WTC11 (cell line): Measurements from ENCODE around the gene MYH9.

Source experiments
- ATF3 ChIP-seq: sonication (generic); formaldehyde crosslinking; conservative IDR thresholded peaks from 2 replicates; pipeline ENCODE4 v1.8.1; 2022; ENCODE audit warnings: mild to moderate bottlenecking, missing genetic modification reagents
- CTCF ChIP-seq: fragments of 200-600 bp; IDR thresholded peaks from 2 replicates; pipeline ENCODE4 v1.8.0; 2022; ENCODE audit warnings: antibody characterized with exemption
- JUN ChIP-seq: sonication (generic); formaldehyde crosslinking; IDR thresholded peaks from 2 replicates; pipeline ENCODE4 v1.8.0; 2023; ENCODE audit warnings: mild to moderate bottlenecking, missing genetic modification reagents
- MAX ChIP-seq: sonication (generic); formaldehyde crosslinking; IDR thresholded peaks from 2 replicates; pipeline ENCODE4 v1.8.0; 2022; ENCODE audit warnings: mild to moderate bottlenecking, missing genetic modification reagents
- NR2C2 ChIP-seq: sonication (generic); formaldehyde crosslinking; IDR thresholded peaks from 2 replicates; pipeline ENCODE4 v1.8.0; 2022; ENCODE audit warnings: mild to moderate bottlenecking, missing genetic modification reagents
- NR3C1 ChIP-seq: sonication (generic); formaldehyde crosslinking; conservative IDR thresholded peaks from 2 replicates; pipeline ENCODE4 v1.8.1; 2023; ENCODE audit warnings: low read depth, mild to moderate bottlenecking, missing genetic modification reagents
- STAT6 ChIP-seq: sonication (generic); formaldehyde crosslinking; conservative IDR thresholded peaks from 2 replicates; pipeline ENCODE4 v1.8.1; 2023; ENCODE audit warnings: mild to moderate bottlenecking, low read depth, missing genetic modification reagents, moderate library complexity
- ZNF232 ChIP-seq: sonication (generic); formaldehyde crosslinking; IDR thresholded peaks from 2 replicates; pipeline ENCODE4 v1.8.0; 2022; ENCODE audit warnings: mild to moderate bottlenecking, missing genetic modification reagents
- ZNF396 ChIP-seq: fragments of 250-450 bp; sonication (Bioruptor Pico); IDR thresholded peaks from 2 replicates; pipeline ENCODE4 v1.8.0; 2021; ENCODE audit warnings: mild to moderate bottlenecking, moderate library complexity, borderline replicate concordance
- TF ChIP-seq, protein P1 (sequence below): sonication (generic); formaldehyde crosslinking; IDR thresholded peaks from 2 replicates; pipeline ENCODE4 v1.8.1; 2023; ENCODE audit warnings: mild to moderate bottlenecking, missing genetic modification reagents, moderate library complexity
- TF ChIP-seq, protein P2 (sequence below): sonication (generic); formaldehyde crosslinking; IDR thresholded peaks from 2 replicates; pipeline ENCODE4 v1.8.0; 2023; ENCODE audit warnings: missing genetic modification reagents, mild to moderate bottlenecking, borderline replicate concordance

DNA sequence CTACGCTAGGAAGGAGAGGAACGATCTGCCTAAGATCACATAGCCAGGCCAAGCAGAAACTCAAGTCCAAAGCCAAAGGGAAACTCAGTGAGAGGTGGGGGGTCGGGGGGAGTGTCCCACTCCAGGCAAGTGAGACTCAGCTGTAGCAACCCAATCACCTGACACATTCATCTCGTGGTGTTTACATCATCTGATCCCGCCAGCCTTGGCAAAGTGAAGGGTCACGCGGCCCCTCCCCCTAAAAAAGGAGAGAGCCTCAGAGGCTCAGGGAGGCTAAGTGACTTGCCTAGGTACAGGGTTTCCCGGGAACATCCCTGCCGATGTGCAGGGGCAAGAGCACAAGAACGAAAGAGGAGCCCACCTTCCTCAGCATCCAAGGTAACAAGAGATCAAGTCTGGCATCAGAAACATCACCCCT is 21.5 kb downstream of the MYH9 start:
- no peak for TF ChIP-seq JUN (CRISPR knock-in tag)
- TF ChIP-seq, protein P1, sequence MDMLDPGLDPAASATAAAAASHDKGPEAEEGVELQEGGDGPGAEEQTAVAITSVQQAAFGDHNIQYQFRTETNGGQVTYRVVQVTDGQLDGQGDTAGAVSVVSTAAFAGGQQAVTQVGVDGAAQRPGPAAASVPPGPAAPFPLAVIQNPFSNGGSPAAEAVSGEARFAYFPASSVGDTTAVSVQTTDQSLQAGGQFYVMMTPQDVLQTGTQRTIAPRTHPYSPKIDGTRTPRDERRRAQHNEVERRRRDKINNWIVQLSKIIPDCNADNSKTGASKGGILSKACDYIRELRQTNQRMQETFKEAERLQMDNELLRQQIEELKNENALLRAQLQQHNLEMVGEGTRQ (CRISPR knock-in tag), result peak; percentile 45; the same call in 1 of the 2 replicates
- TF ChIP-seq NR2C2, result no peak
- no peak for TF ChIP-seq CTCF
- no peak for TF ChIP-seq MAX (CRISPR knock-in tag)
- TF ChIP-seq ZNF396 (CRISPR knock-in tag), result no peak
- no peak for TF ChIP-seq STAT6 (CRISPR knock-in tag)
- TF ChIP-seq NR3C1 (CRISPR knock-in tag), result no peak
- TF ChIP-seq ZNF232, result no peak
- TF ChIP-seq, protein P2, sequence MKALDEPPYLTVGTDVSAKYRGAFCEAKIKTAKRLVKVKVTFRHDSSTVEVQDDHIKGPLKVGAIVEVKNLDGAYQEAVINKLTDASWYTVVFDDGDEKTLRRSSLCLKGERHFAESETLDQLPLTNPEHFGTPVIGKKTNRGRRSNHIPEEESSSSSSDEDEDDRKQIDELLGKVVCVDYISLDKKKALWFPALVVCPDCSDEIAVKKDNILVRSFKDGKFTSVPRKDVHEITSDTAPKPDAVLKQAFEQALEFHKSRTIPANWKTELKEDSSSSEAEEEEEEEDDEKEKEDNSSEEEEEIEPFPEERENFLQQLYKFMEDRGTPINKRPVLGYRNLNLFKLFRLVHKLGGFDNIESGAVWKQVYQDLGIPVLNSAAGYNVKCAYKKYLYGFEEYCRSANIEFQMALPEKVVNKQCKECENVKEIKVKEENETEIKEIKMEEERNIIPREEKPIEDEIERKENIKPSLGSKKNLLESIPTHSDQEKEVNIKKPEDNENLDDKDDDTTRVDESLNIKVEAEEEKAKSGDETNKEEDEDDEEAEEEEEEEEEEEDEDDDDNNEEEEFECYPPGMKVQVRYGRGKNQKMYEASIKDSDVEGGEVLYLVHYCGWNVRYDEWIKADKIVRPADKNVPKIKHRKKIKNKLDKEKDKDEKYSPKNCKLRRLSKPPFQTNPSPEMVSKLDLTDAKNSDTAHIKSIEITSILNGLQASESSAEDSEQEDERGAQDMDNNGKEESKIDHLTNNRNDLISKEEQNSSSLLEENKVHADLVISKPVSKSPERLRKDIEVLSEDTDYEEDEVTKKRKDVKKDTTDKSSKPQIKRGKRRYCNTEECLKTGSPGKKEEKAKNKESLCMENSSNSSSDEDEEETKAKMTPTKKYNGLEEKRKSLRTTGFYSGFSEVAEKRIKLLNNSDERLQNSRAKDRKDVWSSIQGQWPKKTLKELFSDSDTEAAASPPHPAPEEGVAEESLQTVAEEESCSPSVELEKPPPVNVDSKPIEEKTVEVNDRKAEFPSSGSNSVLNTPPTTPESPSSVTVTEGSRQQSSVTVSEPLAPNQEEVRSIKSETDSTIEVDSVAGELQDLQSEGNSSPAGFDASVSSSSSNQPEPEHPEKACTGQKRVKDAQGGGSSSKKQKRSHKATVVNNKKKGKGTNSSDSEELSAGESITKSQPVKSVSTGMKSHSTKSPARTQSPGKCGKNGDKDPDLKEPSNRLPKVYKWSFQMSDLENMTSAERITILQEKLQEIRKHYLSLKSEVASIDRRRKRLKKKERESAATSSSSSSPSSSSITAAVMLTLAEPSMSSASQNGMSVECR (CRISPR knock-in tag), result no peak
- TF ChIP-seq ATF3 (CRISPR knock-in tag), result no peak
